ENCODE measurements around the gene ATP6V0E1. TPM values are rescaled to one million over a fixed set of nuclear protein-coding genes. Genes with fewer than 3 reads are reported as not detected.

ATP6V0E1 gene
- total and polyA plus RNA-seq, 2 of the 8 experiments (the other 6 are each of a cell fraction or from before 2014, with no cell fraction given), result 108 to 134 TPM

- Histone ChIP-seq H3K4ac (replicated peaks; ENCODE audit: insufficient read length, low read depth, low read length) (no peak overlapping the region), H2BK20ac (ENCODE audit: low read length) (no peak overlapping the region), H2BK5ac (ENCODE audit: low read depth, low read length) (no peak overlapping the region), H3K4me1 (replicated peaks in 1 of 4; ENCODE audit: control insufficient read depth in 3 of 4, insufficient read depth in 4 of 4, low read length in 3 of 4) (peaks cover 4 to 15% (median 9%) of the 10 kb centered on the region in 4 experiments; a peak in 5 of 7 replicates), H2BK15ac (ENCODE audit: low read length) (no peak overlapping the region), H3K4me2 (ENCODE audit: insufficient read depth in 1 of 2, low read depth in 2 of 2, low read length in 2 of 2) (no peak overlapping the region), H2BK12ac (ENCODE audit: low read depth, low read length) (no peak overlapping the region), H4K91ac (replicated peaks; ENCODE audit: insufficient read length, low read length) (no peak overlapping the region), H3K9me3 (ENCODE audit: insufficient read depth in 2 of 2, low read depth in 1 of 2, low read length in 1 of 2) (no peaks in the 10 kb centered on the region), H3K27me3 (replicated peaks in 1 of 4; ENCODE audit: control insufficient read depth in 3 of 4, extremely low read depth in 1 of 4, insufficient read depth in 3 of 4, low read length in 3 of 4) (no peaks in the 10 kb centered on the region; a peak in 2 of 7 replicates), H3K9ac (replicated peaks in 1 of 4; ENCODE audit: extremely low read depth in 1 of 4, low read depth in 3 of 4, low read length in 3 of 4) (no peak overlapping the region), H2BK120ac (replicated peaks; ENCODE audit: low read depth, low read length) (no peak overlapping the region), H3K36me3 (ENCODE audit: control insufficient read depth in 2 of 4, insufficient read depth in 4 of 4, low read length in 3 of 4) (peaks cover 0 to 13% (median 3%) of the 10 kb centered on the region in 4 experiments; a peak in 3 of 8 replicates), H2AFZ (ENCODE audit: low read length) (no peak overlapping the region), H3K27ac (ENCODE audit: low read depth, low read length) (no peak overlapping the region), H3K79me2 (ENCODE audit: control insufficient read depth in 1 of 2, insufficient read depth in 2 of 2, low read length in 2 of 2) (no peaks in the 10 kb centered on the region), H4K8ac (ENCODE audit: extremely low read depth, insufficient read depth, low read length) (no peak overlapping the region; the same call in 1 of the 2 replicates), H3K56ac (replicated peaks; ENCODE audit: insufficient read length, low read depth, low read length) (no peak overlapping the region), H3K4me3 (ENCODE audit: extremely low read depth in 1 of 4, insufficient read depth in 2 of 4, low read depth in 3 of 4, low read length in 4 of 4) (no peak overlapping the region), H2AK5ac (ENCODE audit: low read depth, low read length) (no peak overlapping the region), H3K79me1 (ENCODE audit: low read depth, low read length) (no peaks in the 10 kb centered on the region), H3K18ac (ENCODE audit: extremely low read depth, low read length) (no peak overlapping the region), H3K23ac (ENCODE audit: insufficient read length) (no peak overlapping the region), H3K14ac (ENCODE audit: insufficient read length) (no peak overlapping the region), H4K20me1 (replicated peaks in 1 of 2; ENCODE audit: control insufficient read depth in 1 of 2, insufficient read depth in 2 of 2, low read length in 2 of 2) (peaks cover 1 to 8% of the 10 kb centered on the region in 2 experiments), H3K23me2 (ENCODE audit: low read depth, low read length) (no peaks in the 10 kb centered on the region), H4K5ac (ENCODE audit: insufficient read length, low read depth, low read length) (no peak overlapping the region)
- FAIRE-seq (no peak), DNase-seq (ENCODE audit: low read depth in 1 of 2, low spot score in 2 of 2) (no peak)
- WGBS, 2 experiments (ENCODE audit: extremely low coverage in 1 of 2, insufficient coverage in 1 of 2, insufficient read length in 1 of 2, insufficient replicate concordance in 2 of 2, low coverage in 1 of 2, low lambda C conversion rate in 2 of 2, missing lambda C conversion rate in 1 of 2), result 95% methylated on average over 6 of the region's 6 CpGs; no CpG with 5 or more reads in 1 of the 2 experiments
- CTCF ChIA-PET (ENCODE audit: partially characterized antibody), result interaction anchor here (0.6 to 1.2 kb wide), 4 partner anchors 11 to 238 kb away, joined by 3 to 4 read pairs (median 3); no protein-coding TSS in a partner anchor
- TF ChIP-seq CHD1 (IDR thresholded peaks at IDR 0.05; ENCODE audit: low read depth, low read length), result no peak
- TF ChIP-seq RXRA (IDR thresholded peaks at IDR 0.05; ENCODE audit: insufficient read depth, low read depth, low read length), result no peak
- no peak for TF ChIP-seq TEAD4 (IDR thresholded peaks at IDR 0.05; ENCODE audit: low read depth, low read length)
- no peak for TF ChIP-seq TBP (IDR thresholded peaks at IDR 0.05; ENCODE audit: low read depth, low read length)
- TF ChIP-seq NANOG (IDR thresholded peaks at IDR 0.05; ENCODE audit: insufficient read depth, low read depth, low read length, poor library complexity, severe bottlenecking), result no peak
- no peak for TF ChIP-seq EZH2 (IDR thresholded peaks at IDR 0.05; ENCODE audit: low read depth, low read length, severe bottlenecking)
- POLR2A ChIA-PET (ENCODE audit: partially characterized antibody), result interaction anchor here (1.1 kb wide), 1 partner anchor 14 kb away, joined by 5 read pairs; no protein-coding TSS in a partner anchor
Measured at GRCh38 chr5:172945151-172945550, 38.4 kb upstream of the ATP6V0E1 start.
